Measurements from ENCODE around the gene CISTR.

CISTR gene

GRCh38 chr12:53743266-53744129, 8.3 kb downstream of the CISTR start:
- DNase-seq, result peak; percentile 39 to 58

- no peak for DNase-seq
Measured at GRCh38 chr12:53740130-53740491, 11.7 kb downstream of the CISTR start.

GRCh38 chr12:53739214-53740129, 12.3 kb downstream of the CISTR start:
- no peak for DNase-seq

- peak; percentile 43 to 46 for DNase-seq
Measured at GRCh38 chr12:53738406-53739213, 13.2 kb downstream of the CISTR start.

- no peak for DNase-seq
Measured at GRCh38 chr12:53737951-53738405, 13.8 kb downstream of the CISTR start.

- no peak for DNase-seq
Measured at GRCh38 chr12:53737093-53737808, 14.5 kb downstream of the CISTR start.

GRCh38 chr12:53736592-53736991, 15.2 kb downstream of the CISTR start:
- no peak for DNase-seq

GRCh38 chr12:53735556-53735955, 16.2 kb downstream of the CISTR start:
- DNase-seq, result no peak

GRCh38 chr12:53734425-53734824, 17.4 kb downstream of the CISTR start:
- no peak for DNase-seq

- DNase-seq, result no peak
Measured at GRCh38 chr12:53733807-53734200, 18.0 kb downstream of the CISTR start.

GRCh38 chr12:53733051-53733806, 18.6 kb downstream of the CISTR start:
- no peak for DNase-seq

- no peak for DNase-seq
Measured at GRCh38 chr12:53729644-53730043, 22.1 kb downstream of the CISTR start.

GRCh38 chr12:53728206-53728605, 23.6 kb downstream of the CISTR start:
- no peak for DNase-seq

GRCh38 chr12:53727310-53728041, 24.3 kb downstream of the CISTR start, which contains the start of gene CALCOCO1:
CALCOCO1 (minus strand) TSS chr12:53727452; CDS start chr12:53725242, 2,210 bp downstream.
- DNase-seq, result peak; percentile 92 to 98

GRCh38 chr12:53726946-53727309, 24.9 kb downstream of the CISTR start:
- DNase-seq, result no peak

- DNase-seq, result no peak
Measured at GRCh38 chr12:53726341-53726740, 25.4 kb downstream of the CISTR start.

GRCh38 chr12:53725824-53726223, 26.0 kb downstream of the CISTR start:
- no peak for DNase-seq

- no peak for DNase-seq
Measured at GRCh38 chr12:53722450-53723041, 29.2 kb downstream of the CISTR start.

- no peak for DNase-seq
Measured at GRCh38 chr12:53720946-53721345, 30.8 kb downstream of the CISTR start.

GRCh38 chr12:53719649-53720048, 32.1 kb downstream of the CISTR start:
- no peak for DNase-seq

Measured in stimulated activated CD4-positive, alpha-beta T cell treated with anti-CD3 and anti-CD28 coated beads, Interleukin-4, amount 100 ng/mL, for 4 hours (primary cell).